Measurements from ENCODE around the gene KCNJ14.

DNA sequence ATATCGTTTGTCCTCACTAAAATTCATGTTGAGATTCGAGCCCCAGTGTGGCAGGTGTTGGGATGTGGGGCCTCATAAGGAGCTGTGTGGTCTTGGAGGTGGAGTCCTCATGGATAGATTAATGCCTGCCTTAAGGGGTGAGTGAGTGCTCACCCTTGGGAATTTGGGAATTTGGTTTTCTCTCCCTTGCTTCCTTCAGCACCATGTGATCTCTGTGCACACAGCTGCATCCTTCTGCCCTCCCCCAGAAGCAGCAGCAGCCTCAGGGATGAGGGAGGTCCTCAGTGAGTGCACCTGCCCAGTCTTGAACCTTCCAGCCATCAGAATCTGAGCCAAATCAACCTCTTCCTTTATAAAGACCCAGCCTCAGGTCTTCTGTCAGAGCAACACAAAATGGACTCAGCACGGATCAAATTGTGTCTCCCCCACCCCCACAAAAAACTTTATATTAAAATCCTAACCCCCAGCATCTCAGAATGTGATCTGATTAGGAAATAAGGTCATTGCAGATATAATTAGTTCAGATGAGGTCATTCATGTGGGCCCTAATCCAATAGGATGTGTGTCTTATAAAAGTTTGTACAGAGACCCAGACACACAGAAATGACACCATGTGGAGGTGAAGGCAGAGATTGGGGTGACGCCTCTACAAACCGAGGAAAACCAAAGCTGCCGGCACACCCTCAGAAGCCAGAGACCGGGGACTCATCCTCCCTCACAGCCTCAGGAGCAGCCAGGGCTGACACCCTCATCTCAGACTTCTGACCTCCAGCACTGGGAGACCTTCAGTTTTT is 26.7 kb downstream of the KCNJ14 start:
- no peak for TF ChIP-seq EZH2phosphoT487 (IDR thresholded peaks at IDR 0.05; ENCODE audit: borderline replicate concordance, low read length)
- TF ChIP-seq, protein P1, sequence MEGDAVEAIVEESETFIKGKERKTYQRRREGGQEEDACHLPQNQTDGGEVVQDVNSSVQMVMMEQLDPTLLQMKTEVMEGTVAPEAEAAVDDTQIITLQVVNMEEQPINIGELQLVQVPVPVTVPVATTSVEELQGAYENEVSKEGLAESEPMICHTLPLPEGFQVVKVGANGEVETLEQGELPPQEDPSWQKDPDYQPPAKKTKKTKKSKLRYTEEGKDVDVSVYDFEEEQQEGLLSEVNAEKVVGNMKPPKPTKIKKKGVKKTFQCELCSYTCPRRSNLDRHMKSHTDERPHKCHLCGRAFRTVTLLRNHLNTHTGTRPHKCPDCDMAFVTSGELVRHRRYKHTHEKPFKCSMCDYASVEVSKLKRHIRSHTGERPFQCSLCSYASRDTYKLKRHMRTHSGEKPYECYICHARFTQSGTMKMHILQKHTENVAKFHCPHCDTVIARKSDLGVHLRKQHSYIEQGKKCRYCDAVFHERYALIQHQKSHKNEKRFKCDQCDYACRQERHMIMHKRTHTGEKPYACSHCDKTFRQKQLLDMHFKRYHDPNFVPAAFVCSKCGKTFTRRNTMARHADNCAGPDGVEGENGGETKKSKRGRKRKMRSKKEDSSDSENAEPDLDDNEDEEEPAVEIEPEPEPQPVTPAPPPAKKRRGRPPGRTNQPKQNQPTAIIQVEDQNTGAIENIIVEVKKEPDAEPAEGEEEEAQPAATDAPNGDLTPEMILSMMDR (conservative IDR thresholded peaks at IDR 0.05; ENCODE audit: low read depth, low read length), result no peak

All from PC-3 (cell line).